ENCODE results near the gene COPRS. TPM values are rescaled to one million over a fixed set of nuclear protein-coding genes. Genes with fewer than 3 reads are reported as not detected.
"Not testable (repeated sequence)": the region's sequence is repeated elsewhere in the genome, so short reads cannot be mapped to it uniquely, and the experiment has no call there.

COPRS gene
- total RNA-seq, 2 donors from 2014 or later, result 124 to 125 TPM

DNA sequence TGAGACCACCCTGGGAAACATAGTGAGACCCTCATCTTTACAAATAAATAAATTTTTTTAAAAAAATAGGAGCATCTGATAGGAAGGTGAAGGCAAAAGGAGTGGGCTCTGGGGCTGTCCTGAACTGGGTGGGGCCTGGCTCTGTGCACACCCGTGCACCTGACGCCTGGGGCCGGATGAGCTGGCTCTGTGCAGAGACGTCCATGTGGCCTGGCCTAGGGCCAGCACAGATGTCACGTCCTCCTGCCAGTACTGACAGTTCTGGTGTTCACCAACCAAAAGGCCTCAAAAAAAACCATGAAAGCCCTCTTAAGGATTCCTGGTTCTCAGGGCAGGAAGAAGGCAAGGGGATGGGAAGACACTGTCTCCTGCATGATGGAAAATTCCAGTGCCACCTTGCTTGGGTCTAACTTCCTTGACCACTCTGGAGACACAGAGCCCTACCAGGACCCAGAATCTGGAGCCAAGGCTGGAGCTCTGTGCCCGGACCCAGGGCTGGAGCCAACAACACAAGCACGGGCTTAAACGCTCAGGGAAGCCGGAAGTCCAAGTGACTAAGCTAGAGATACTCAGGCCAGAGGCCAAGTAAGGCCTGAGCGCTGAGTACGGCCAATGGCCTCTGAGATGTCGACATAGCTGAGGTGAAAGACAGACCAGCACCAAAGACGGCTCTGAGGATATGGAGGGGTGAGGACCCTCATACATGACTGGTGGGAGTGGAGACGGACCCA is 32.9 kb downstream of the COPRS start:
- no peak overlapping the region for H3K27ac ChIP-seq
- H3K36me3 ChIP-seq, result no peaks in the 10 kb centered on the region
- 68% methylated on average over 14 of the region's 14 CpGs for WGBS

DNA sequence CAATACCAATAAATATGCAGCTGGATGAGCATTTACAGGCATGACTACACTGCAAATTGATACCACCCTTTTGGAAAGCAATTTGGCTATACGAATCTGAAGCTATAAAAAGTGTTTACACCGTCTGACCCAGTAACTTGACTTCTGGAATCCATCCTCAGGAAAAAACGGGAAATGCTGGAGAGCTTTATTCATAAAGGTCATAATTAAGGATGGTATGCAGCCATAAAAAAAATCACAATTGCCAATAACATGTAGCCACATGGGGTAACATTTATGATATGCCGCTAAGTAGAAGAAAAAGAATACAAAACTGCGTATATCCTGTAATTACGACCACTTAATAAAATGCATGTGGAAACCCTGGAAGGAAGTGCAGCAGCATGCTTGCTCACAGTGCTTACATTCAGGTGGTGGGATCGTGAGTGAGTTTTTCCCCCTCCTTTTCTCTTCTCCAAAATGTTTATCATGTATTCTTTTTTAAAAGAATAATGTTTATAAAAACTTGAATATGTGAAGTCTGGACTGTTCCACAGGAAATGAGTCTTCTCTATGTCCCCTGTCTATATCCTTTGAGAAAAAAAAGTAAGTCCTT is 34.2 kb downstream of the COPRS start:
- Histone ChIP-seq H3K4me1 (replicated peaks) (no peaks in the 10 kb centered on the region), H3K9me3 (no peaks in the 10 kb centered on the region), H3K4me3 (no peak overlapping the region), H3K27ac (no peak overlapping the region), H3K27me3 (replicated peaks; ENCODE audit: insufficient read depth) (no peaks in the 10 kb centered on the region), H3K36me3 (no peaks in the 10 kb centered on the region)
- 17% methylated on average over 7 of the region's 7 CpGs for WGBS
- TF ChIP-seq POLR2A (IDR thresholded peaks at IDR 0.05) (no peak), POLR2AphosphoS5 (IDR thresholded peaks at IDR 0.05) (no peak)
- TF ChIP-seq, protein P1, sequence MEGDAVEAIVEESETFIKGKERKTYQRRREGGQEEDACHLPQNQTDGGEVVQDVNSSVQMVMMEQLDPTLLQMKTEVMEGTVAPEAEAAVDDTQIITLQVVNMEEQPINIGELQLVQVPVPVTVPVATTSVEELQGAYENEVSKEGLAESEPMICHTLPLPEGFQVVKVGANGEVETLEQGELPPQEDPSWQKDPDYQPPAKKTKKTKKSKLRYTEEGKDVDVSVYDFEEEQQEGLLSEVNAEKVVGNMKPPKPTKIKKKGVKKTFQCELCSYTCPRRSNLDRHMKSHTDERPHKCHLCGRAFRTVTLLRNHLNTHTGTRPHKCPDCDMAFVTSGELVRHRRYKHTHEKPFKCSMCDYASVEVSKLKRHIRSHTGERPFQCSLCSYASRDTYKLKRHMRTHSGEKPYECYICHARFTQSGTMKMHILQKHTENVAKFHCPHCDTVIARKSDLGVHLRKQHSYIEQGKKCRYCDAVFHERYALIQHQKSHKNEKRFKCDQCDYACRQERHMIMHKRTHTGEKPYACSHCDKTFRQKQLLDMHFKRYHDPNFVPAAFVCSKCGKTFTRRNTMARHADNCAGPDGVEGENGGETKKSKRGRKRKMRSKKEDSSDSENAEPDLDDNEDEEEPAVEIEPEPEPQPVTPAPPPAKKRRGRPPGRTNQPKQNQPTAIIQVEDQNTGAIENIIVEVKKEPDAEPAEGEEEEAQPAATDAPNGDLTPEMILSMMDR (IDR thresholded peaks at IDR 0.05), result no peak
- DNase-seq (ENCODE audit: low spot score), result no peak
- intact Hi-C loops (cut with DNase I), result no loop called here

More for the DNA sequence above, 32.9 kb downstream of the COPRS start:
- Histone ChIP-seq H3K9me3 (no peaks in the 10 kb centered on the region), H3K27me3 (replicated peaks; ENCODE audit: insufficient read depth) (no peaks in the 10 kb centered on the region), H3K4me3 (no peak overlapping the region), H3K4me1 (replicated peaks) (no peaks in the 10 kb centered on the region)
- intact Hi-C loops (cut with DNase I), result no loop called here
- TF ChIP-seq, protein P1 (IDR thresholded peaks at IDR 0.05), result no peak
- no peak for TF ChIP-seq POLR2AphosphoS5 (IDR thresholded peaks at IDR 0.05)
- TF ChIP-seq POLR2A (IDR thresholded peaks at IDR 0.05), result no peak
- no peak for DNase-seq (ENCODE audit: low spot score)

DNA sequence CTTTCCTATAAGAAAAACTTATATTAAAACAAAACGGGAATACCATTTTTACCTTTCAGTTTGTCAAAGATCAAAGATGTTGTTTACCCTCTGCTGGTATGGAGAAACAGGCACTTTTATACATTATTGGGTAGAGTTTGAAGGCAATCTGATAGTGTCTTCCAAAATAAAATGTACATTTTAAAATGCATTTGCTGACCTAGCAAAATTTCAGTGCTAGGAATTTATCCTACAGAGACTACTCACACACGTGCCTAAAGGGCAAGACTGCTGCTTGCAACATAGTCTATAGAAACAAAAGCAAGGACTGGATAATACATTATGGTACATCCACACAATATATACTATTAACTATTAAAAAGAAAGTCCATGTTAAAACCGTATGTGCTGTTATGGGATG is 36.0 kb downstream of the COPRS start:
- Histone ChIP-seq H3K27me3 (replicated peaks; ENCODE audit: insufficient read depth) (no peaks in the 10 kb centered on the region), H3K27ac (no peak overlapping the region), H3K36me3 (no peaks in the 10 kb centered on the region), H3K4me3 (no peak overlapping the region), H3K9me3 (no peaks in the 10 kb centered on the region), H3K4me1 (replicated peaks) (no peaks in the 10 kb centered on the region)
- intact Hi-C loops (cut with DNase I), result no loop called here
- DNase-seq (ENCODE audit: low spot score), result no peak
- 68% methylated on average over 3 of the region's 3 CpGs for WGBS
- TF ChIP-seq POLR2AphosphoS5 (IDR thresholded peaks at IDR 0.05) (no peak), POLR2A (IDR thresholded peaks at IDR 0.05) (no peak)
- TF ChIP-seq, protein P1 (IDR thresholded peaks at IDR 0.05), result no peak

DNA sequence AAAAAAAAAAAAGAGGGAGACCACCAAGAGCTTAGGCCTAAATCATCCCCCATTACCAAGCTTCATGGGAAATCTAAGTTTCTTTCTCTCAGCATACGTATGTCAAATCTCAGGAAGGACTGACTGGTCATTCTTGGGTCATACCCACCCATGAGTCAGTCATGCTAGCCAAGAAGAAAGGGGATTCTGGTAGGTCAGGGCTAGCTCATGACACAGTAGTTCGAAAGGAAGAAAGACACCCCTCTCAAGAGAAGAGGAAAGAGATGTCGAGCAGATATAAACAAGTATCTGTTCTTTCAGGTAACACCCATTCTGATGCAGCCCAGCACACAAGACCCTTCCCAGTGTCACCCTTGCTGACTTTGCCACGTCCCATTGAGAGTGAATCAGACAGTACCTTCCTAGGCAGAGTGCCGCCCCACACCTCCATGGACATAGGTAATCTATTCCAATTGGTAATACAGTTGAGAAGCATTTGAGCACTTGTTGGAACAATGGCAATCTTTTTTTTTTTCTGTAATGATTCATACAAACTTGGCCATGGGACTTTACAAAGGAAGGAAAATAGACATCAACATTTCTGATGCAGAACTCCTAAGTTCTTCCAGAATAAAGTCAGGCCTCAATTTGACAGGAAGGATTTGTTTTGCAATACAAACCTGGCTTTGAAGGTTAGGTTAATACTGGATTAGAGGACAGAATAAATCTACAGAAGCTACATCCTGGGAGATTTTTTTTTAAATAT is 38.2 kb downstream of the COPRS start:
- no peak for DNase-seq (ENCODE audit: low spot score)
- H3K27me3 ChIP-seq (replicated peaks; ENCODE audit: insufficient read depth), result no peaks in the 10 kb centered on the region
- no peak overlapping the region for H3K27ac ChIP-seq
- WGBS, result 91% methylated on average over 5 of the region's 5 CpGs
- no peak for TF ChIP-seq POLR2AphosphoS5 (IDR thresholded peaks at IDR 0.05)
- no peak overlapping the region for H3K4me3 ChIP-seq
- intact Hi-C loops (cut with DNase I), result no loop called here
- H3K9me3 ChIP-seq, result no peaks in the 10 kb centered on the region
- no peaks in the 10 kb centered on the region for H3K4me1 ChIP-seq (replicated peaks)
- H3K36me3 ChIP-seq, result no peaks in the 10 kb centered on the region

DNA sequence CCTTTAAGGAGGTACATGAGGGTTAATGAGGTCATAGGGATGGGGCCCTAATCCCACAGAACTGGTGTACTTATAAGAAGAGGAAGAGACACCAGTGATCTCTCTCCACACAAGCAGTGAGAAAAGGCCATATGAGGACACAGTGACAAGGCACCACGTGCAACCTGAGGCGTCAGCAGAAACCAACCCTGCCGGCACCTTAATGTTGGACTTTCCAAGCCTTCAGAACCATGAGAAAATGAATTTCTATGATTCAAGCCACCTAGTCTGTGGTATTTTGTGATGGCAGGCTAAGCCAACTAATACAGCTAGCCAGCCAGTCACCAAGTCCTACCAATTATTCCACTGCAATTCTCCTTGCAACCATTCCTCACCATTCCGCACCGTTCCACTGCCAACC is 39.5 kb downstream of the COPRS start:
- no peaks in the 10 kb centered on the region for H3K27me3 ChIP-seq (replicated peaks; ENCODE audit: insufficient read depth)
- H3K4me1 ChIP-seq (replicated peaks), result no peaks in the 10 kb centered on the region
- intact Hi-C loops (cut with DNase I), result no loop called here
- no peaks in the 10 kb centered on the region for H3K36me3 ChIP-seq
- H3K4me3 ChIP-seq, result no peak overlapping the region
- H3K9me3 ChIP-seq, result no peaks in the 10 kb centered on the region
- no peak for DNase-seq (ENCODE audit: low spot score)
- no peak overlapping the region for H3K27ac ChIP-seq
- WGBS, result 91% methylated on average over 5 of the region's 5 CpGs
- TF ChIP-seq POLR2A (IDR thresholded peaks at IDR 0.05), result no peak
- TF ChIP-seq, protein P1 (IDR thresholded peaks at IDR 0.05), result no peak
- TF ChIP-seq POLR2AphosphoS5 (IDR thresholded peaks at IDR 0.05), result no peak

DNA sequence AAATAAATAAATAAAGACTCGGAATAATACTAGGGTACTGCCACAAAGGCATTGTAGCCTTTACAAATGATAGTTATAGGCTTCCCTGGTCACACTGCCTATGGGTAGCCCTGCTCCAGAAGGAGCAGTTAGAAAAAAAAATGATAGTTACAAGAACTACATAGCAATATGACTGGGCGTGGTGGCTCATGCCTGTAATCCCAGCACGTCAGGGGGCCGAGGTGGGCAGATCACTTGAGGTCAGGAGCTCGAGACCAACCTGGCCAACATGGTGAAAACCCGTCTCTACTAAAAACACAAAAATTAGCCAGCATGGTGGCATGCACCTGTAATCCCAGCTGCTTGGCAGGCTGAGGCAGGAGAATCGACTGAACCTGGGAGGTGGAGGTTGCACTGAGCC is 40.2 kb downstream of the COPRS start:
- H3K4me3 ChIP-seq; H3K27me3 ChIP-seq (replicated peaks; ENCODE audit: insufficient read depth); H3K36me3 ChIP-seq; H3K4me1 ChIP-seq (replicated peaks); H3K9me3 ChIP-seq; H3K27ac ChIP-seq; DNase-seq (ENCODE audit: low spot score); intact Hi-C loops (cut with DNase I): not testable (repeated sequence)
- 95% methylated on average over 7 of the region's 7 CpGs for WGBS

All from prostate gland (tissue), 2 donors.